ENCODE data around the gene CHEK2. TPM values are rescaled to one million over a fixed set of nuclear protein-coding genes. Genes with fewer than 3 reads are reported as not detected.
"Not testable (repeated sequence)": the region's sequence is repeated elsewhere in the genome, so short reads cannot be mapped to it uniquely, and the experiment has no call there.

Gene CHEK2
- total RNA-seq, 5 donors from 2014 or later (not counting 1 experiment from before 2014, with no cell fraction given), result 5.1 to 10.0 (median 7.1) TPM

GRCh38 chr22:28710576-28711191 lies 30.9 kb downstream of the CHEK2 start:
- Histone ChIP-seq H3K4me1 (ENCODE audit: control insufficient read depth in 1 of 2, extremely low read depth in 1 of 2, insufficient read depth in 2 of 2, low read length in 2 of 2) (no peaks in the 10 kb centered on the region), H3K4me3 (ENCODE audit: control insufficient read depth in 1 of 2, extremely low read depth in 1 of 2, low read length in 1 of 2) (no peak overlapping the region), H3K27me3 (replicated peaks in 1 of 2; ENCODE audit: control insufficient read depth in 2 of 2, extremely low read depth in 1 of 2, insufficient read depth in 2 of 2, low read length in 1 of 2) (no peaks in the 10 kb centered on the region), H3K36me3 (ENCODE audit: control insufficient read depth in 2 of 2, extremely low read depth in 1 of 2, insufficient read depth in 1 of 2, low read length in 1 of 2) (peaks cover 0 to 7% of the 10 kb centered on the region in 2 donors), H3K27ac (ENCODE audit: low read length) (no peak overlapping the region), H3K9me3 (no peaks in the 10 kb centered on the region)
- Mint-ChIP-seq H3K4me3 (no peak overlapping the region), H3K27me3 (no peaks in the 10 kb centered on the region), H3K4me1 (peaks cover 0 to 3% (median 2%) of the 10 kb centered on the region in 3 donors), H3K9me3 (no peaks in the 10 kb centered on the region), H3K27ac (no peak overlapping the region), H3K36me3 (peaks cover 42% of the 10 kb centered on the region)
- WGBS (ENCODE audit: insufficient coverage), result 100% methylated on average over 1 of the region's 3 CpGs
- CTCF ChIA-PET, result no interaction called here
- ATAC-seq (replicated peaks in 1 of 4), result no peak
- POLR2A ChIA-PET, result no interaction called here
- DNase-seq, result no peak

- no peaks in the 10 kb centered on the region for H3K9me3 ChIP-seq
- POLR2A ChIA-PET, result no interaction called here
- DNase-seq (no peak), ATAC-seq (replicated peaks in 1 of 4) (no peak)
- Mint-ChIP-seq H3K27ac (no peak overlapping the region), H3K4me1 (peaks cover 0 to 3% (median 2%) of the 10 kb centered on the region in 3 donors), H3K36me3 (peaks cover 42% of the 10 kb centered on the region), H3K4me3 (no peak overlapping the region), H3K9me3 (no peaks in the 10 kb centered on the region), H3K27me3 (no peaks in the 10 kb centered on the region)
- no peaks in the 10 kb centered on the region for H3K27me3 ChIP-seq (replicated peaks in 1 of 2; ENCODE audit: control insufficient read depth in 2 of 2, extremely low read depth in 1 of 2, insufficient read depth in 2 of 2, low read length in 1 of 2)
- H3K4me1 ChIP-seq (ENCODE audit: control insufficient read depth in 1 of 2, extremely low read depth in 1 of 2, insufficient read depth in 2 of 2, low read length in 2 of 2), result no peaks in the 10 kb centered on the region
- peaks cover 0 to 8% of the 10 kb centered on the region in 2 donors for H3K36me3 ChIP-seq (ENCODE audit: control insufficient read depth in 2 of 2, extremely low read depth in 1 of 2, insufficient read depth in 1 of 2, low read length in 1 of 2)
- CTCF ChIA-PET, result no interaction called here
- no peak overlapping the region for H3K27ac ChIP-seq (ENCODE audit: low read length)
- no peak overlapping the region for H3K4me3 ChIP-seq (ENCODE audit: control insufficient read depth in 1 of 2, extremely low read depth in 1 of 2, low read length in 1 of 2)
Observed at GRCh38 chr22:28710107-28710506, 31.5 kb downstream of the CHEK2 start.

- Mint-ChIP-seq H3K4me1 (no peaks in the 10 kb centered on the region), H3K4me3 (no peak overlapping the region), H3K27ac (no peak overlapping the region), H3K9me3 (no peaks in the 10 kb centered on the region), H3K27me3 (no peaks in the 10 kb centered on the region), H3K36me3 (peaks cover 45% of the 10 kb centered on the region)
- Histone ChIP-seq H3K4me1 (ENCODE audit: control insufficient read depth in 1 of 2, extremely low read depth in 1 of 2, insufficient read depth in 2 of 2, low read length in 2 of 2) (no peaks in the 10 kb centered on the region), H3K36me3 (ENCODE audit: control insufficient read depth in 2 of 2, extremely low read depth in 1 of 2, insufficient read depth in 1 of 2, low read length in 1 of 2) (peaks cover 2 to 10% of the 10 kb centered on the region in 2 donors), H3K9me3 (no peaks in the 10 kb centered on the region), H3K4me3 (ENCODE audit: control insufficient read depth in 1 of 2, extremely low read depth in 1 of 2, low read length in 1 of 2) (no peak overlapping the region), H3K27ac (ENCODE audit: low read length) (no peak overlapping the region), H3K27me3 (replicated peaks in 1 of 2; ENCODE audit: control insufficient read depth in 2 of 2, extremely low read depth in 1 of 2, insufficient read depth in 2 of 2, low read length in 1 of 2) (no peaks in the 10 kb centered on the region)
- no CpG with 5 or more reads among the region's 6 CpGs for WGBS (ENCODE audit: insufficient coverage)
- no peak for DNase-seq
- ChIA-PET POLR2A (no interaction called here), CTCF (no interaction called here)
- no peak for ATAC-seq (replicated peaks in 1 of 4)
Observed at GRCh38 chr22:28706845-28707244, 34.8 kb downstream of the CHEK2 start.

DNA sequence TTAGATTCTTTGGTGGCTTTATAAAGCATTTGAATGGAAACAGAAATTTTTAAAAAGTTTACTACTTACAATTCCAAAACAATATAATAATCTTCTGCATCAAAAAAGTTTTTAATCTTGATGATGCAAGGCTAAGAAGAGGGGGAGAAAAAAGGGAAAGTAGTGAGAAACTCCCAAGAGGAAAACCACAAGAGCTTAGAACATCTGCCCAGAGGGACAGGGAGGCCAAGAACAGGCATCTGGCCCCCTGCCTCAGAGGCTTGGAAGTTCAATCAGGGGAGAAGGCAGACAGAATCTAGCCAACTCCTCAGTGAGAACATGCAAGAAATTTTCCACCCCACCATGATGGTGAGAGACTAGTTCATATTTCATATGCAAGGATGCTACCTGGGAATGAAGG lies 38.2 kb downstream of the CHEK2 start:
- H3K4me3 Mint-ChIP-seq, result no peak overlapping the region
- H3K4me1 ChIP-seq (ENCODE audit: control insufficient read depth in 1 of 2, extremely low read depth in 1 of 2, insufficient read depth in 2 of 2, low read length in 2 of 2), result no peaks in the 10 kb centered on the region
- H3K4me1 Mint-ChIP-seq, result no peaks in the 10 kb centered on the region
- DNase-seq (no peak), ATAC-seq (replicated peaks in 1 of 4) (no peak)
- no peaks in the 10 kb centered on the region for H3K27me3 Mint-ChIP-seq
- ChIA-PET CTCF (no interaction called here), POLR2A (no interaction called here)
- no peak overlapping the region for H3K4me3 ChIP-seq (ENCODE audit: control insufficient read depth in 1 of 2, extremely low read depth in 1 of 2, low read length in 1 of 2)
- H3K9me3 ChIP-seq, result no peaks in the 10 kb centered on the region
- no peak overlapping the region for H3K27ac Mint-ChIP-seq
- H3K9me3 Mint-ChIP-seq, result no peaks in the 10 kb centered on the region
- peaks cover 2 to 10% of the 10 kb centered on the region in 2 donors for H3K36me3 ChIP-seq (ENCODE audit: control insufficient read depth in 2 of 2, extremely low read depth in 1 of 2, insufficient read depth in 1 of 2, low read length in 1 of 2)
- H3K36me3 Mint-ChIP-seq, result peaks cover 36% of the 10 kb centered on the region
- peaks cover 0 to 4% of the 10 kb centered on the region in 2 experiments for H3K27me3 ChIP-seq (replicated peaks in 1 of 2; ENCODE audit: control insufficient read depth in 2 of 2, extremely low read depth in 1 of 2, insufficient read depth in 2 of 2, low read length in 1 of 2)
- no peak overlapping the region for H3K27ac ChIP-seq (ENCODE audit: low read length)

- Mint-ChIP-seq H3K4me1 (no peaks in the 10 kb centered on the region), H3K27me3 (no peaks in the 10 kb centered on the region), H3K36me3 (peaks cover 33% of the 10 kb centered on the region), H3K4me3 (no peak overlapping the region), H3K27ac (no peak overlapping the region), H3K9me3 (no peaks in the 10 kb centered on the region)
- peaks cover 2 to 10% of the 10 kb centered on the region in 2 donors for H3K36me3 ChIP-seq (ENCODE audit: control insufficient read depth in 2 of 2, extremely low read depth in 1 of 2, insufficient read depth in 1 of 2, low read length in 1 of 2)
- H3K27me3 ChIP-seq (replicated peaks in 1 of 2; ENCODE audit: control insufficient read depth in 2 of 2, extremely low read depth in 1 of 2, insufficient read depth in 2 of 2, low read length in 1 of 2), result peaks cover 0 to 4% of the 10 kb centered on the region in 2 experiments
- no peak overlapping the region for H3K4me3 ChIP-seq (ENCODE audit: control insufficient read depth in 1 of 2, extremely low read depth in 1 of 2, low read length in 1 of 2)
- CTCF ChIA-PET, result no interaction called here
- no peaks in the 10 kb centered on the region for H3K4me1 ChIP-seq (ENCODE audit: control insufficient read depth in 1 of 2, extremely low read depth in 1 of 2, insufficient read depth in 2 of 2, low read length in 2 of 2)
- H3K27ac ChIP-seq (ENCODE audit: low read length), result no peak overlapping the region
- DNase-seq (no peak), ATAC-seq (replicated peaks in 1 of 4) (no peak)
- H3K9me3 ChIP-seq, result no peaks in the 10 kb centered on the region
- WGBS (ENCODE audit: insufficient coverage), result no CpG with 5 or more reads among the region's 2 CpGs
- POLR2A ChIA-PET, result no interaction called here
Observed at GRCh38 chr22:28702891-28703290, 38.7 kb downstream of the CHEK2 start.

DNA sequence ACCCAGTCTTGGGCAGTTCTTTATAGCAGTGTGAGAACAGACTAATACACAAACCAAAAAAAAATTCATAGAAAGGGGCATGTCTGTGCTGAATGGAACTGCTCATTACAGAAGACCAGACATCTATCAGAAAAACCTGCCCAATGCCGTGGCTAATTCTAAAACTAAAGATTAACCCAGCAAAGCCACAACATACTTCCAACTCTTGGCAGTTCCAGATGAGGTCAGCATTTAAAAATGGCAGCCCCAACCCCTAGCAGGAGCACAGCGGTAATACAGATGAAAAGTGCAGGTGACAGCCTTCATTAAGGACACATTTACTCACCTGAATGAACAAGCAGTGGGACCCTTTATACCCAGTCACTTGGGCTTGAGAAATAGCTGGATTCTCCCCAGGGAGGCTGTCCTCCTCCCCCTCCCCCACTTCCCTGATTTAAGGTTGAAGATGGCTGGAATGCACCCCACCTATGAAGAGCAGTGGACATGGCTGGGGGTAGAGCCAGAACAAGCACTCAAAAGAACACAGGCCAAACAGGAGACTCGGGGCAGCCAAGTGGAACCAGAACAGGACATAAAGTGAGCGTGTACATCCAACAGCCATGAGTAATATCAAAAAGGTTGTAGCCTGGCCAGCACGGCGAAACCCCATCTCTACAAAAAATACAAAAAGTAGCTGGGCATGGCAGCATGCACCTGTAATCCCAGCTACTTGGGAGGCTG lies 48.4 kb downstream of the CHEK2 start:
- H3K27me3 Mint-ChIP-seq; H3K4me3 Mint-ChIP-seq; H3K9me3 Mint-ChIP-seq; H3K27ac Mint-ChIP-seq; H3K4me3 ChIP-seq (ENCODE audit: control insufficient read depth in 1 of 2, extremely low read depth in 1 of 2, low read length in 1 of 2); ATAC-seq (replicated peaks in 1 of 4); H3K36me3 ChIP-seq (ENCODE audit: control insufficient read depth in 2 of 2, extremely low read depth in 1 of 2, insufficient read depth in 1 of 2, low read length in 1 of 2); H3K9me3 ChIP-seq; H3K27me3 ChIP-seq (replicated peaks in 1 of 2; ENCODE audit: control insufficient read depth in 2 of 2, extremely low read depth in 1 of 2, insufficient read depth in 2 of 2, low read length in 1 of 2); H3K4me1 ChIP-seq (ENCODE audit: control insufficient read depth in 1 of 2, extremely low read depth in 1 of 2, insufficient read depth in 2 of 2, low read length in 2 of 2); H3K27ac ChIP-seq (ENCODE audit: low read length); POLR2A ChIA-PET; DNase-seq; H3K4me1 Mint-ChIP-seq: not testable (repeated sequence)
- 100% methylated on average over 2 of the region's 6 CpGs for WGBS (ENCODE audit: insufficient coverage)
- peaks cover 30% of the 10 kb centered on the region for H3K36me3 Mint-ChIP-seq
- CTCF ChIA-PET, result interaction anchor here in 1 of 2 donors (0.6 kb wide), 1 partner anchor 558 kb away, joined by 3 read pairs; no protein-coding TSS in a partner anchor

Data from T-cell (primary cell).